Endodermal cell (in vitro differentiated cells): ENCODE data around the gene GABRR3. TPM values are rescaled to one million over a fixed set of nuclear protein-coding genes. Genes with fewer than 3 reads are reported as not detected.

Source experiments
- DNase-seq: peaks from one replicate; pipeline ENCODE4 v3.0.0-alpha.2; 2017
- H3K27ac ChIP-seq: 2 replicates; pipeline ENCODE4 v1.5.1; 2013; ENCODE audit warnings: mild to moderate bottlenecking, low read depth, low read length, moderate library complexity
- H3K27me3 ChIP-seq: 2 replicates; pipeline ENCODE4 v1.6.1; 2013; ENCODE audit warnings: mild to moderate bottlenecking, low read length, moderate library complexity; ENCODE audit not compliant: insufficient read depth, control insufficient read depth, poor library complexity, severe bottlenecking
- H3K36me3 ChIP-seq: 2 replicates; pipeline ENCODE4 v1.7.0; 2013; ENCODE audit warnings: mild to moderate bottlenecking, low read length, moderate library complexity; ENCODE audit not compliant: control insufficient read depth, insufficient read depth
- H3K4me1 ChIP-seq: one replicate; pipeline ENCODE4 v1.7.0; 2013; ENCODE audit warnings: low read length; ENCODE audit not compliant: control insufficient read depth, insufficient read depth
- H3K4me3 ChIP-seq: 2 replicates; pipeline ENCODE4 v1.5.1; 2013; ENCODE audit warnings: mild to moderate bottlenecking, low read length, moderate library complexity
- H3K9ac ChIP-seq: 2 replicates; pipeline ENCODE4 v1.6.1; 2013; ENCODE audit warnings: mild to moderate bottlenecking, low read length, moderate library complexity; ENCODE audit not compliant: poor library complexity, severe bottlenecking; ENCODE audit errors: extremely low read depth
- H3K9me3 ChIP-seq: 2 replicates; pipeline ENCODE4 v1.6.1; 2013; ENCODE audit warnings: mild to moderate bottlenecking, low read length, moderate library complexity; ENCODE audit not compliant: control insufficient read depth
- H3K27ac Mint-ChIP-seq: 2 replicates; pipeline ENCODE4 v1.8.0; 2020; ENCODE audit warnings: mixed read lengths
- H3K27me3 Mint-ChIP-seq: 2 replicates; pipeline ENCODE4 v1.8.0; 2021; ENCODE audit warnings: mild to moderate bottlenecking, mixed read lengths; ENCODE audit not compliant: insufficient read depth
- H3K36me3 Mint-ChIP-seq: 2 replicates; pipeline ENCODE4 v1.8.0; 2020; ENCODE audit warnings: low read depth, mixed read lengths
- H3K4me1 Mint-ChIP-seq: 2 replicates; pipeline ENCODE4 v1.8.0; 2020; ENCODE audit warnings: mixed read lengths
- H3K4me3 Mint-ChIP-seq: 2 replicates; pipeline ENCODE4 v1.8.0; 2020; ENCODE audit warnings: mild to moderate bottlenecking, moderate library complexity, mixed read lengths
- H3K9me3 Mint-ChIP-seq: 2 replicates; pipeline ENCODE4 v1.8.0; 2020; ENCODE audit warnings: mild to moderate bottlenecking, mixed read lengths
- WGBS, 2 experiments: methylation state at CpG; one replicate each; pipeline versions ENCODE4 v1.1.5 to v1.1.7; 2013; ENCODE audit warnings: missing lambda C conversion rate in 2 of 2, mixed read lengths in 1 of 2; ENCODE audit not compliant: insufficient coverage in 1 of 2, insufficient read length in 1 of 2; 5-methylcytosine and 5-hydroxymethylcytosine counted together
- total RNA-seq, 2 donors: library from RNA; stranded (reverse); fragmentation: NEBNext Ultra II Directional in 1 of 2; extraction: Animal tissue kit (Norgen Biotek cat#: 25700) in 1 of 2; gene quantifications; 2 replicates in 1 of 2; 3 replicates in 1 of 2; pipeline ENCODE4 v1.2.1, GENCODE V29; 2021
- TF ChIP-seq, protein P1 (sequence below): fragments of 200-600 bp; sonication (generic); conservative IDR thresholded peaks from 2 replicates; pipeline ENCODE4 v1.5.0; 2021; ENCODE audit warnings: antibody characterized with exemption, mild to moderate bottlenecking

Gene GABRR3
- total RNA-seq, 2 donors from 2014 or later, result not detected

- TF ChIP-seq, protein P1, sequence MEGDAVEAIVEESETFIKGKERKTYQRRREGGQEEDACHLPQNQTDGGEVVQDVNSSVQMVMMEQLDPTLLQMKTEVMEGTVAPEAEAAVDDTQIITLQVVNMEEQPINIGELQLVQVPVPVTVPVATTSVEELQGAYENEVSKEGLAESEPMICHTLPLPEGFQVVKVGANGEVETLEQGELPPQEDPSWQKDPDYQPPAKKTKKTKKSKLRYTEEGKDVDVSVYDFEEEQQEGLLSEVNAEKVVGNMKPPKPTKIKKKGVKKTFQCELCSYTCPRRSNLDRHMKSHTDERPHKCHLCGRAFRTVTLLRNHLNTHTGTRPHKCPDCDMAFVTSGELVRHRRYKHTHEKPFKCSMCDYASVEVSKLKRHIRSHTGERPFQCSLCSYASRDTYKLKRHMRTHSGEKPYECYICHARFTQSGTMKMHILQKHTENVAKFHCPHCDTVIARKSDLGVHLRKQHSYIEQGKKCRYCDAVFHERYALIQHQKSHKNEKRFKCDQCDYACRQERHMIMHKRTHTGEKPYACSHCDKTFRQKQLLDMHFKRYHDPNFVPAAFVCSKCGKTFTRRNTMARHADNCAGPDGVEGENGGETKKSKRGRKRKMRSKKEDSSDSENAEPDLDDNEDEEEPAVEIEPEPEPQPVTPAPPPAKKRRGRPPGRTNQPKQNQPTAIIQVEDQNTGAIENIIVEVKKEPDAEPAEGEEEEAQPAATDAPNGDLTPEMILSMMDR, result no peak
- DNase-seq, result no peak
- H3K4me3 Mint-ChIP-seq, result no peak overlapping the region
- Histone ChIP-seq H3K9ac (no peak overlapping the region), H3K36me3 (no peaks in the 10 kb centered on the region), H3K4me3 (no peak overlapping the region), H3K9me3 (no peaks in the 10 kb centered on the region), H3K27ac (no peak overlapping the region), H3K27me3 (no peaks in the 10 kb centered on the region), H3K4me1 (no peaks in the 10 kb centered on the region)
- WGBS, 2 experiments, result 81 to 86% methylated on average over 1 to 2 of the region's 2 CpGs
- H3K27me3 Mint-ChIP-seq, result no peaks in the 10 kb centered on the region
- no peaks in the 10 kb centered on the region for H3K9me3 Mint-ChIP-seq
- H3K36me3 Mint-ChIP-seq, result no peaks in the 10 kb centered on the region
- peaks cover 17% of the 10 kb centered on the region for H3K4me1 Mint-ChIP-seq
- no peak overlapping the region for H3K27ac Mint-ChIP-seq
Observed at GRCh38 chr3:97990624-97991292, 44.4 kb downstream of the GABRR3 start.

DNA sequence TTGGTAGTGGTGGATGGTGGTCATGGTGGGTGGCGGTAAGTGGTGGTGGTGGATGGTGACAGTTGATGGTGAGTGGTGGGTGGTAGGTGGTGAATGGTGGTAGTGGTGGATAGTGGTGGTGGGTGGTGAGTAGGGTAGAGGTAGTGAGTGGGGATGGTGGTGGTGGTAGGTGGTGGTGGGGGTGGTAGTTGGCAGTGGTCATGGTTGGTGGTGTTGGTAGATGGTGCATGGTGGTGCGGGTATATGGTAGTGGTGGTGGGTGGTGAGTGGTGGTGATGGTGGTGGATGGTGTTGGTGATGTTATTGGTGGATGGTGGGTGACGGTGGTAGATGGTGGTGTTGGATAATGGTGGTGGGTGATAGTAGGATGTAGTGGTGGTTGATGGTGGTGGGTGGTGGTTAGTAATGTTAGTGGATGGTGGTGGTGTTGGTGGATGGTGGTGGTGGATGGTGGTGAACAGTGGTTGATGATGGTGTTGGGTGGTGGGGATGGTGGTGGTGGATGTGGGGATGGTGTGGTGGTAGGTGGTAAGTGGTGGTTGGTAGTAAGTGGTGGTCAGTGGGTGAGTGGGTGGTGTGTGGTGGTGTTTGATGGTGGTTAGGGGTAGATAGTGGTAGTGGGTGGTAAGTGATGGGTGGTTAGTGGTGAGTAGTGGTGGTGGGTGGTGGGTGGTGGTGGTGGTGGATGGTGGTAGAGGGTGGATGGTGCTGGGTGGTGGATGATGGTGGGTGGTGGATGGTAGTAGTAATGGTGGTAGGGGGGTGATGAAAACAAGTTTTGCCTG is 46.1 kb downstream of the GABRR3 start:
- Mint-ChIP-seq H3K4me1 (peaks cover 15% of the 10 kb centered on the region), H3K4me3 (no peak overlapping the region), H3K36me3 (no peaks in the 10 kb centered on the region), H3K9me3 (no peaks in the 10 kb centered on the region), H3K27ac (no peak overlapping the region), H3K27me3 (no peaks in the 10 kb centered on the region)
- no peak overlapping the region for H3K27ac ChIP-seq
- H3K27me3 ChIP-seq, result no peaks in the 10 kb centered on the region
- WGBS, 2 experiments, result 91% methylated on average over 3 of the region's 3 CpGs; no CpG with 5 or more reads in 1 of the 2 experiments
- H3K36me3 ChIP-seq, result no peaks in the 10 kb centered on the region
- H3K9ac ChIP-seq, result no peak overlapping the region
- no peaks in the 10 kb centered on the region for H3K9me3 ChIP-seq
- TF ChIP-seq, protein P1, result no peak
- H3K4me1 ChIP-seq, result no peaks in the 10 kb centered on the region
- DNase-seq, result no peak
- H3K4me3 ChIP-seq, result no peak overlapping the region

DNA sequence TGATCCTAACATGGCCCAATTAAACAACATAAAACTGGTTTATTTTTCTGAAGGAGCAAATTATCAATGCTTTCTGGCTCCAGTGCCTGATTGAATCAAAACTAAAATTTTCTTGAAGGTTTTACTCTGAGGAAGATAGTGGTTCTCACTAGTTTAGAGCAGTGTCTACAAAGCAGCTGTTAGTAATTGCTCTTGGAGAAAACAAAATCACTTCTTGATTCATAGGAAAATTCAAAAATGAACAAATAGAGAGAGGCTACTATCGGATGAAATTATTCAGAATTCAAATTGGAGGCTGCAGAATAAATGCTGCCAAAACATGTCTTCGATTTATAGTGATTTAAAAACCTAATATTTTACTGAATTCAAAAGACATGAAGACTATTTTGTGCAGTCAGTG is 47.8 kb downstream of the GABRR3 start:
- H3K27ac ChIP-seq, result no peak overlapping the region
- 83 to 87% methylated on average over 1 to 2 of the region's 2 CpGs for WGBS, 2 experiments
- no peaks in the 10 kb centered on the region for H3K9me3 ChIP-seq
- no peak overlapping the region for H3K4me3 ChIP-seq
- DNase-seq, result no peak
- no peaks in the 10 kb centered on the region for H3K4me1 ChIP-seq
- no peak overlapping the region for H3K9ac ChIP-seq
- no peaks in the 10 kb centered on the region for H3K36me3 Mint-ChIP-seq
- no peaks in the 10 kb centered on the region for H3K27me3 ChIP-seq
- H3K27me3 Mint-ChIP-seq, result no peaks in the 10 kb centered on the region
- H3K27ac Mint-ChIP-seq, result no peak overlapping the region
- no peak overlapping the region for H3K4me3 Mint-ChIP-seq
- TF ChIP-seq, protein P1, result no peak
- no peaks in the 10 kb centered on the region for H3K4me1 Mint-ChIP-seq
- no peaks in the 10 kb centered on the region for H3K36me3 ChIP-seq
- no peaks in the 10 kb centered on the region for H3K9me3 Mint-ChIP-seq
